Astrocyte of the cerebellum (primary cell): Measurements from ENCODE around the gene RALGAPA2.

Experiments used
- DNase-seq: peaks from one replicate; pipeline ENCODE4 v3.0.0-alpha.2; 2011; ENCODE audit warnings: low read depth
- H3K4me3 ChIP-seq: 2 replicates; pipeline ENCODE4 v1.5.1; 2011; ENCODE audit warnings: mild to moderate bottlenecking, low read depth, low read length, moderate library complexity
- in situ Hi-C: cut with HindIII; loops from 2 replicates; pipeline ENCODE4 v1.10.0; 2017; ENCODE audit warnings: low sequenced_read_pairs
- TF ChIP-seq, protein P1 (sequence below): IDR thresholded peaks from 2 replicates; pipeline ENCODE4 v1.5.1; 2012; ENCODE audit warnings: low read length, low read depth, moderate library complexity, mild to moderate bottlenecking; ENCODE audit errors: missing control alignments

RALGAPA2 gene

DNA sequence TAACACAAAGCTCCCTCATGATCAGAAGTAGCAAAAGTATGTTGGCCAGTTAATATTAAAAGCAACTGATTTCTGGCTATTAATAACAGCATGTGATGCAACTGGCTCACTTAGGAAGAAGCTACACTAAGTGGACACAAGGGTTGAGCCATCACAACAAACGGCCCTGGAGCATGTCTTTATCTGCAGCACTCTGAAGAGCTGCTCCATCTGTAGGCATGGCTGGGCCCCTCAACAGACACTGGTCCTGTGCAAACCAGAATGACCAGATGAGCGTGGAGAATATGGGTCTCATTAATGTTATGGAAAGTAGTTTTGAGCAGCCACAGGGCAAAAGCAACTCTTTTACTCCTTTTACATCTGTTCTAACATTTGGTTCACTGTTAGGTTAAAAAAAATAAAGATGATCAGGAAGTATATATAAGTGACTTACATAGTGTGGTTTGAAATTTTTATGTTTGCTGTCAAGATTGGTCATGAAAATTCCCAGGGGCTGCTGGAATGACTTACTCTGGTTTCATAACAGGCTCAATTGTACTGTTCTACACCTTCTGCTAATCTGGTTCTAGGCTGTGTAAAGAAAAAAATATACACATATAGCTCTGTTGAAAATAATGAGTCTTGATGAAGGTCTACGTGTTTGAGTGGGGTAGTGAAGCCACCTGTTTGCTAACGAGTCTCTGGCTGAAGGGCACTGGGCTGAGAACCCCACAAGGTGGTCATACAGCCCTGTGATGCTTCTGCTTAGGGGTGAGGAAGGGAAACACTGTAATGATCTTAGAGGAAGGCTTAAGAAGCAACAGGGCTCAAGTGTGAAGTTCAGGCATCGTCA, 286.4 kb downstream of the RALGAPA2 start:
- no peak for DNase-seq
- in situ Hi-C loops = no loop called here
- TF ChIP-seq, protein P1, sequence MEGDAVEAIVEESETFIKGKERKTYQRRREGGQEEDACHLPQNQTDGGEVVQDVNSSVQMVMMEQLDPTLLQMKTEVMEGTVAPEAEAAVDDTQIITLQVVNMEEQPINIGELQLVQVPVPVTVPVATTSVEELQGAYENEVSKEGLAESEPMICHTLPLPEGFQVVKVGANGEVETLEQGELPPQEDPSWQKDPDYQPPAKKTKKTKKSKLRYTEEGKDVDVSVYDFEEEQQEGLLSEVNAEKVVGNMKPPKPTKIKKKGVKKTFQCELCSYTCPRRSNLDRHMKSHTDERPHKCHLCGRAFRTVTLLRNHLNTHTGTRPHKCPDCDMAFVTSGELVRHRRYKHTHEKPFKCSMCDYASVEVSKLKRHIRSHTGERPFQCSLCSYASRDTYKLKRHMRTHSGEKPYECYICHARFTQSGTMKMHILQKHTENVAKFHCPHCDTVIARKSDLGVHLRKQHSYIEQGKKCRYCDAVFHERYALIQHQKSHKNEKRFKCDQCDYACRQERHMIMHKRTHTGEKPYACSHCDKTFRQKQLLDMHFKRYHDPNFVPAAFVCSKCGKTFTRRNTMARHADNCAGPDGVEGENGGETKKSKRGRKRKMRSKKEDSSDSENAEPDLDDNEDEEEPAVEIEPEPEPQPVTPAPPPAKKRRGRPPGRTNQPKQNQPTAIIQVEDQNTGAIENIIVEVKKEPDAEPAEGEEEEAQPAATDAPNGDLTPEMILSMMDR = no peak
- H3K4me3 ChIP-seq = no peak overlapping the region

DNA sequence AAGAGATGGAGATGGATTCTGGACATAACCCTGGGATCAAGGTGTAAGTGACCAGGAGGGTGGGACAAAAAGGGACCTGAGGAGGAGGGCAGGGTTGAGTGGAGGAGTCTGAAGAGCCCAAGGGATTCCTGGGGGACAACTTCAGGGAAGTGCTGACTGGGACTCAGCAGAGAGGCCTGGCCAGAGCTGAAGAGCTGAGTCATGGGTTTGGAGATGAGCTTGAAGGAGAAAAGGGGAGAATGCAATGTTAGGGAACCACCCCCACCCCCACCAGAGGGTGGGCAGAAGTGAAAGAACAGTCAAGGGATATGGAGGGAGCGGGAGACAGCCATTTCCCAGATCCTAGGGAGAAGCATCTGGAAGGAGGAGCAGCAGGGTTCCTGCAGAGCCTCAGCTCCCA, 289.3 kb downstream of the RALGAPA2 start:
- TF ChIP-seq, protein P1 = no peak
- in situ Hi-C loops = no loop called here
- DNase-seq = no peak
- H3K4me3 ChIP-seq = no peak overlapping the region

DNA sequence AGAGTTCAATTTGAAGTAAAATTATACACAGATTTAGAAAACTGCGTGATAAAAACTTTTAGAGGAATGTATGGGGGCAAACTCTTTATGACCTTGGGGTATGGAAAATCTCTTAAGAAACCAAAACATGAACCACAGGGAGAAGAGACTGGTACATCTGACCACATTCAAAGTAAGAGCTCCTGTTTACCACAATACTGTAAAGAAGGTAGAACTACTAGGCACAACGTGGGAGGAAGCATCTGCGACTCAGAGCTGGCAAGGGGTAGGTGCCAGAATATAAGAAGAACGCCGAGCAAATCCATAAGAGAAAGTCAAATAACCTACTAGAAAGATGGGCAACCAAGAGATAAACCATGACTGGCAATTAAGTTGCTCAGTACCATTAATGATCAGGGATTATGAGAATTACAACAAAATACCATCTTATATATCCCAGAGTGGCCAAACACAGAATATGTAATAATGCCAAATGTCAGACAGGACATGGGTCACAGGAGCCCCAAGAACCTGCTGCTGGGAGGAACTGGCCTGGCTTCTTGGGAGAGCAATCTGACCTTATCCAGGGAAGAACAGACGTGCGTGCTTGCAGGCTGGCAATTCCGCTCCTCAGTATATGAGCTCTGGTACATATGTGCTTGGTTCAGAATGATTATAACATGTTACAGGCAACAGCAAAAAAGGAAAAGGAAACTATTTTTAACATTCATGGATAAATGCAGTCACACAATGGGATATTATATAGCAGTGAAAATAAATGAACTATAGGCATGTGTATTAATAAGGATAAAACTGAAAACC, 294.4 kb downstream of the RALGAPA2 start:
- no peak for DNase-seq
- TF ChIP-seq, protein P1 = no peak
- no peak overlapping the region for H3K4me3 ChIP-seq
- in situ Hi-C loops = no loop called here

DNA sequence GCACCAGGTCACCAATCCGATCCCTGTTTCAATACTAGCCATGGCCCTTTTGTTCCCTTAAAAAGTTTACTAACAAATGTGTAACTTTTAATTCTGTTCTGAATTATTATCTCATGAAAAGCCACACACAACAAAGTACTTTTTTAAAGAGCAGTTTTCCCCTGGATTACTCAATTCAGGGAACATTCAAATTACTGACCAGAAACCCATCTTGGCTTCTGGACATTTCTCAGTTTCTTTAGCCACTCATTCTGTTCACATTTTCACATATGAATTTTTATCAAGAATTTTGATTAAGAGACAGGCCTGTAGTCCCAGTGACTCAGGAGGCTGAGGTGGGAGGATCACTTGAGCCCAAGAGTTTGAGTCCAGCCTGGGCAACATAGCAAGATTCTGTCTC, 297.1 kb downstream of the RALGAPA2 start:
- no peak overlapping the region for H3K4me3 ChIP-seq
- DNase-seq = no peak
- in situ Hi-C loops = no loop called here
- TF ChIP-seq, protein P1 = no peak

DNA sequence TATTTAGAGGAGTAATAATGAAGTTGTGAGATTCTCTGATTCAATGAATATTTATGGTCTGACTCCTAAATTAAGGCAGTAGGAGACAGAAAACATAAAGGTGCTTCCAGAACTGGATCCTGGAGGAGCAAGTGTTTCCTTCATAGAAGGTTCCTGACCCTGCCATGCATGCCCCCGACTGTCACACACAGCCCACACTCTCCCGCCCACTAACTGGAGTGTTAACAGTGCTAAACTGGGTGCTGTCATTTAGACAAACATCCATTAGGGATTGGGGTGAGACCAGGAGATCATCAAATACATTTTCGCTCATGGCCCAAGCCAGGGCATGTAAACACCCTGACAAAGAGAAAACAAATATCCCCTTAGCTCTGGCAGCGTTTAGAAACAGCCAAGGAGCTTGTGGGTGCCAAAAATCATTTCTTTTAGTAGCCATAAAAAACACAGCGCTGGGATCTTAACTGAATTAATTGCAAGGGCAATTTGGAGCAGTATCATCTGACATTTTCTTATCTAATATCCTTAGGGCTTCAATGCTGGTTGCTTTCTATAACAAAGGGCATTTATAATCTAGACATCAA, 297.7 kb downstream of the RALGAPA2 start:
- H3K4me3 ChIP-seq = no peak overlapping the region
- TF ChIP-seq, protein P1 = no peak
- in situ Hi-C loops = no loop called here
- no peak for DNase-seq

DNA sequence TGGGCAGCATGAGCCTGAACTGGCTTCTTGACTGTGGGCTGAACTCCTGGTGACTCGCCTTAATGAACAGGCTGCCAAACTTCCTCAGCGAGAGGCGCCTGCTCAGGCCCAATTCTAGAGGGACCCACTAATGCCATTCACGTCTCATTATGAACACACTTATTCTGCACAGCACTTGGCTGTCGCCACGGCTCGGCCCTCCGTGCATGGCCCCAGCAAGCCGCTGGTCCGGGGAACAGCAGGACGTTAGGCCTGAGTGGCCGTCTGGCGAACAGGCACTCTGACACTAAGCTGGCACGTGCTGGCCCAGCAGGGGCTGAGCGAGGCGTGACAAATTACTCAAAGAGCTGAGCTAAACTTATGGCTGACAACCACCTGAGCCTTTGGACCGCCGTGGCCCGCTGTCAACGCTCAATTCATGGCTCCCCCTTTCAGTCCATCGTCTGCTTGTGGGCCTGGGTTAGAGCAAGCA, 298.6 kb downstream of the RALGAPA2 start:
- DNase-seq = no peak
- TF ChIP-seq, protein P1 = no peak
- in situ Hi-C loops = no loop called here
- no peak overlapping the region for H3K4me3 ChIP-seq
